HFF-Myc (cell line): ENCODE measurements around the gene CNOT8.
"Not testable (repeated sequence)": the region's sequence is repeated elsewhere in the genome, so short reads cannot be mapped to it uniquely, and the experiment has no call there.

ENCODE experiments used
- DNase-seq: peaks from one replicate; pipeline ENCODE4 v3.0.0-alpha.2; 2011; ENCODE audit warnings: low read depth; ENCODE audit errors: extremely low read depth
- H3K4me3 ChIP-seq: replicated peaks from 2 replicates; pipeline ENCODE4 v1.5.1; 2011; ENCODE audit warnings: low read depth, mild to moderate bottlenecking, control low read depth, low read length
- CTCF ChIP-seq: IDR thresholded peaks from 2 replicates; pipeline ENCODE4 v1.5.1; 2012; ENCODE audit warnings: mild to moderate bottlenecking, low read depth, low read length, control low read depth; ENCODE audit errors: missing control alignments

Gene CNOT8

GRCh38 chr5:154815684-154816247, 42.7 kb upstream of the CNOT8 start:
- H3K4me3 ChIP-seq, result no peak overlapping the region
- TF ChIP-seq CTCF, result no peak
- DNase-seq, result no peak

DNA sequence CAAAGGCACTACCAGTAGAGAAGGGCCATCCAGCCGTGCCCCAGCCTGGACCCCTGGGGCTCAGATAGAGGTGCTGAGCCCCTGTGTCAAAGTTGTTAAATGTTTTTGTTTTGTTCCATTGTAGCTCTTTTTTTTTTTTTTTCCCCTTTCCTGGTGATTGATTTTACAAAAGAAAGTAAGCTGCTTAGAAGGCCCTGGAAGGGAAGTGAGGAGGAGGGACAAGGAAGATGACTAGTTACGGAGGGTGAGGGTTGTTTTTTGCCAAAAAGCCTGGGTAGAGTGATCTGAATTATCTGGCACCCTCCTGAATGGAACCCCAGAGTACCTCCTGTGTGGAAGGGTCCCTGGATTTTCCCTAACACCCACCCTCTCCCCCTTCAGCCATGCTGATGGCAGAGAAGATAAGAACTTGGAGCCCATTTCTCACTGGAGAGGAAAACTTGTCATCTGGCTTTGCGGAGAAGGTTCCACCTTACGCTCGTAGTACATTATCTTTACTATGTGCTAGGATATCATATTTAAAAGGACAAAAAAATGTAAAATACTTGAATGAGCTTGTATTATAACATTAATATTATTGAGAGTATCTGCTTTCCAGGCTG, 41.4 kb upstream of the CNOT8 start:
- no peak for TF ChIP-seq CTCF
- no peak overlapping the region for H3K4me3 ChIP-seq
- DNase-seq, result no peak

GRCh38 chr5:154817815-154818214, 40.6 kb upstream of the CNOT8 start:
- TF ChIP-seq CTCF, result no peak
- no peak overlapping the region for H3K4me3 ChIP-seq
- DNase-seq, result no peak

DNA sequence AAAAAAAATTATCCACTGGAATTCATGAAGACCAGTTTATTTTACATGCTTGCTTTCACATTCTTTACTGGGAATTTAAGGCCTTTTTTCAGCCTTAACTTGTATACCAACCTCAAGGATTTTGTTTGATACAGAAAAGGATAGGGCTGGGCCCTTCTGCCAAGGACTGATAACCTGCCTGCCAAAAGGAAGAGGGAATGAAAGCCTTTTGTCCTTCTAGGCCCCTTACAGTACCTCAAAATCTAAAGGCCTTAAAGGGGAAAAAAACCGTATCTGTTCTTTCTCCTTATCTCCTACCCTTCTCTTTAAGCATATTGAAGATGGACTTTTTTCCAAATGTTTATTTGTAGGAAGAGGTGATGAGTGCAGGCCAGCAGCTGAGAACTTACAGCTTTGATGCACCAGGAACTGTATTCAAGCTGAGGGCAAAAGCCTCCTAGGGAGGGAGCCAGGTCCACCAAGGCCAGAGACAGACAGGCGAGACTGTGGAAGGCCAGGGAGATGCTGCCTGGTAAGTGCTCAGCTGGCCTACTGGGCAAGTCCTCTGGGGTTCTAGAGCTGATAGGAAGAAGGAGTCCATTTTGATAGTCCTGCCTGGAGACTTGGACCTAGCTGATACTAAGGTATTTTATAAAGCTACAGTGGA, 39.8 kb upstream of the CNOT8 start:
- DNase-seq, result no peak
- no peak for TF ChIP-seq CTCF
- no peak overlapping the region for H3K4me3 ChIP-seq

- DNase-seq, result no peak
- no peak overlapping the region for H3K4me3 ChIP-seq
- TF ChIP-seq CTCF, result no peak
Measured at GRCh38 chr5:154819546-154819945, 38.9 kb upstream of the CNOT8 start.

DNA sequence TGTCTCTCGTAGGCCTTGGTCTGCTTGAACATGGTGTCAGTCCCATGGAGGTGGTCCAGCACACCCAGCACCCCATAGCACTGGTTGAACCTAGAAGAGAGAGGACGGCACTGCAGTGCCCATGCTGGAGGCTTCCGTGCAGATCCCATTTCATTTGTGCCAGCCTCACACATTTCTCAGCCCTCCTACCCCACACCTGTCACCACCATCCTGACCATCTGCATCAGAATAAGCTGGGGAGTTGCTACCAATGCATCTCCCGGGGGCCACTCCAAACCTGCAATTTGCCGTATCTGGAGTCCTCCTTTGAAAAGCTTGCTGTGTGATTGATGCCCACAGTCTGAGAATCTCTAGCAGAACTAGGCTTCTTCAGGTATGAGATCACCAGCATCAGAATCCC, 38.0 kb upstream of the CNOT8 start:
- no peak overlapping the region for H3K4me3 ChIP-seq
- TF ChIP-seq CTCF, result no peak
- no peak for DNase-seq

DNA sequence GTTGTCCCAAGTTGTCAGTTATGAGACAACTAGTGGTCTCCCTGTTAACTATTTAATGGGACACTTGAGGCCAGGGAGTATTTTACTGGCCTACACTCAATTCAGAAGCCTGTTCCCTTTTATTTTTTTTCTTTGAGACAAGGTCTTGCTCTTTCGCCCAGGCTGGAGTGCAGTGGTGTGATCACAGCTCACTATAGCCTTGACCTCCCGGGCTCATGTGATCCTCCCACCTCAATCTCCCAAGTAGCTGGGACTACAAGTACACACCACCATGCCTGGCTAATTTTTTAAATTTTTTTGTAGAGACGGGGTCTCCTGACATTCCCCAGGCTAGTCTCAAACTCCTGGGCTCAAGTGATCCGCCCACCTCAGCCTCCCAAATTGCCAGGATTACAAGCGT, 35.5 kb upstream of the CNOT8 start:
- not testable (repeated sequence) for H3K4me3 ChIP-seq, DNase-seq
